ENCODE results near the gene PLEKHN1. TPM values are rescaled to one million over a fixed set of nuclear protein-coding genes. Genes with fewer than 3 reads are reported as not detected.
"Not testable (repeated sequence)": the region's sequence is repeated elsewhere in the genome, so short reads cannot be mapped to it uniquely, and the experiment has no call there.

PLEKHN1 gene
- total RNA-seq, 6 donors from 2014 or later, result 1.1 to 11.5 (median 1.6) TPM

- Histone ChIP-seq H3K9me3 (no peaks in the 10 kb centered on the region), H3K36me3 (no peaks in the 10 kb centered on the region), H3K4me1 (peaks cover 34 to 48% (median 40%) of the 10 kb centered on the region in 4 donors), H3K27me3 (peaks cover 0 to 18% (median 4%) of the 10 kb centered on the region in 4 donors), H3K27ac (no peak overlapping the region), H3K4me3 (no peak overlapping the region)
- 57 to 67% methylated on average over 3 to 7 of the region's 7 CpGs for WGBS, 2 donors
- TF ChIP-seq POLR2A (IDR thresholded peaks at IDR 0.05) (no peak), CTCF (IDR thresholded peaks at IDR 0.05) (no peak), EP300 (IDR thresholded peaks at IDR 0.05) (no peak), POLR2AphosphoS5 (IDR thresholded peaks at IDR 0.05) (no peak)
- ATAC-seq (ENCODE audit: low FRiP score in 2 of 2) (no peak), DNase-seq (peak in 1 of 2 donors; percentile 26)
Measured at GRCh38 chr1:1004420-1004779, 38.1 kb downstream of the PLEKHN1 start.

- no peak for TF ChIP-seq EP300 (IDR thresholded peaks at IDR 0.05)
- TF ChIP-seq POLR2AphosphoS5 (IDR thresholded peaks at IDR 0.05), result no peak
- H3K36me3 ChIP-seq, result no peaks in the 10 kb centered on the region
- no peaks in the 10 kb centered on the region for H3K9me3 ChIP-seq
- H3K4me1 ChIP-seq, result peaks cover 31 to 42% (median 35%) of the 10 kb centered on the region in 4 donors
- 24 to 25% methylated on average over 19 to 21 of the region's 21 CpGs for WGBS, 2 donors
- H3K27me3 ChIP-seq, result peaks cover 0 to 12% (median 3%) of the 10 kb centered on the region in 4 donors
- H3K27ac ChIP-seq, result peak overlapping the region in 3 of 4 donors; percentile 17 to 63 (median 52)
- DNase-seq (peak; percentile 70 to 78), ATAC-seq (ENCODE audit: low FRiP score in 2 of 2) (peak in 1 of 2 donors; percentile 74)
- H3K4me3 ChIP-seq, result no peak overlapping the region
Measured at GRCh38 chr1:1004780-1005697, 38.8 kb downstream of the PLEKHN1 start.

GRCh38 chr1:1005774-1006304, 39.6 kb downstream of the PLEKHN1 start:
- H3K27me3 ChIP-seq, result peaks cover 0 to 7% (median 3%) of the 10 kb centered on the region in 4 donors
- ATAC-seq (ENCODE audit: low FRiP score in 2 of 2), result no peak
- TF ChIP-seq POLR2AphosphoS5 (IDR thresholded peaks at IDR 0.05), result no peak
- no peak for TF ChIP-seq CTCF (IDR thresholded peaks at IDR 0.05)
- no peak for TF ChIP-seq EP300 (IDR thresholded peaks at IDR 0.05)
- TF ChIP-seq POLR2A (IDR thresholded peaks at IDR 0.05), result no peak
- DNase-seq, result peak in 1 of 2 donors; percentile 76
- H3K9me3 ChIP-seq, result no peaks in the 10 kb centered on the region
- WGBS, 2 donors, result 80 to 100% methylated on average over 1 to 19 of the region's 23 CpGs
- H3K4me3 ChIP-seq, result no peak overlapping the region
- peak overlapping the region in 2 of 4 donors; percentile 52 to 63 for H3K27ac ChIP-seq
- no peaks in the 10 kb centered on the region for H3K36me3 ChIP-seq
- H3K4me1 ChIP-seq, result peaks cover 25 to 34% (median 31%) of the 10 kb centered on the region in 4 donors

- Histone ChIP-seq H3K4me3 (no peak overlapping the region), H3K36me3 (no peaks in the 10 kb centered on the region), H3K4me1 (peaks cover 18 to 27% (median 24%) of the 10 kb centered on the region in 4 donors), H3K27ac (no peak overlapping the region), H3K27me3 (peaks cover 0 to 3% (median under 1%) of the 10 kb centered on the region in 4 donors), H3K9me3 (no peaks in the 10 kb centered on the region)
- no peak for ATAC-seq (ENCODE audit: low FRiP score in 2 of 2)
- WGBS, 2 donors, result 83 to 89% methylated on average over 33 to 37 of the region's 37 CpGs
- TF ChIP-seq EP300 (IDR thresholded peaks at IDR 0.05) (no peak), POLR2AphosphoS5 (IDR thresholded peaks at IDR 0.05) (no peak), POLR2A (IDR thresholded peaks at IDR 0.05) (no peak), CTCF (IDR thresholded peaks at IDR 0.05) (no peak)
- DNase-seq, result peak in 1 of 2 donors; percentile 70
Measured at GRCh38 chr1:1006305-1007159, 40.2 kb downstream of the PLEKHN1 start.

- ATAC-seq (ENCODE audit: low FRiP score in 2 of 2); H3K36me3 ChIP-seq; H3K4me3 ChIP-seq; DNase-seq; H3K27ac ChIP-seq; H3K9me3 ChIP-seq; H3K27me3 ChIP-seq: not testable (repeated sequence)
- 92 to 93% methylated on average over 8 of the region's 8 CpGs for whole genome bisulfite sequencing, 2 donors
- H3K4me1 ChIP-seq, result peaks cover 22 to 31% (median 27%) of the 10 kb centered on the region in 4 donors
Measured at GRCh38 chr1:1010131-1010530, 43.8 kb downstream of the PLEKHN1 start.
